GM12873 (cell line): ENCODE data around the gene SUPT3H.

ENCODE experiments used
- TF ChIP-seq, protein P1 (sequence below): IDR thresholded peaks from 2 replicates; pipeline ENCODE4 v1.5.1; 2012; ENCODE audit warnings: low read depth, mild to moderate bottlenecking, moderate library complexity, low read length, control low read depth; ENCODE audit not compliant: insufficient read depth; ENCODE audit errors: missing control alignments

Gene SUPT3H

DNA sequence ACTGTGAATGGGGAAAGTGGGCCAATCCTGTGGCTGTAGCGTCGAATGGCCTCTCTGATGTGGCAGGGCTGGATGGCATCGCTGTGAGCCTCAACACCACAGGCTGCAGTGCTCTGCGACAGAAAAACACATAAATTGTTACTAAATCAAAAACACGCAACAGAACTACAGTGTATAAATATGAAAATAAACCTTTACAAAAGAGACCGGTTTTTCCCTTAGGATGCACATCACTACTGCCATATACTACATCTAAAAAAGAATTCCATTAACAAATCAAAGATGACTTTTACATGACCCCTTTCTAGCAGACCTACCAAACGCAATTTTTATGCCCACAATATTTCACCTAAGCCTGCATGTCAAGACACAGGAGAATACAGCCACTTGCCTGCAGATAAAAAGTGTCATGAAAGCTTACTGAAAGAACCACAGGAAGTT, 445.1 kb downstream of the SUPT3H start:
- TF ChIP-seq, protein P1, sequence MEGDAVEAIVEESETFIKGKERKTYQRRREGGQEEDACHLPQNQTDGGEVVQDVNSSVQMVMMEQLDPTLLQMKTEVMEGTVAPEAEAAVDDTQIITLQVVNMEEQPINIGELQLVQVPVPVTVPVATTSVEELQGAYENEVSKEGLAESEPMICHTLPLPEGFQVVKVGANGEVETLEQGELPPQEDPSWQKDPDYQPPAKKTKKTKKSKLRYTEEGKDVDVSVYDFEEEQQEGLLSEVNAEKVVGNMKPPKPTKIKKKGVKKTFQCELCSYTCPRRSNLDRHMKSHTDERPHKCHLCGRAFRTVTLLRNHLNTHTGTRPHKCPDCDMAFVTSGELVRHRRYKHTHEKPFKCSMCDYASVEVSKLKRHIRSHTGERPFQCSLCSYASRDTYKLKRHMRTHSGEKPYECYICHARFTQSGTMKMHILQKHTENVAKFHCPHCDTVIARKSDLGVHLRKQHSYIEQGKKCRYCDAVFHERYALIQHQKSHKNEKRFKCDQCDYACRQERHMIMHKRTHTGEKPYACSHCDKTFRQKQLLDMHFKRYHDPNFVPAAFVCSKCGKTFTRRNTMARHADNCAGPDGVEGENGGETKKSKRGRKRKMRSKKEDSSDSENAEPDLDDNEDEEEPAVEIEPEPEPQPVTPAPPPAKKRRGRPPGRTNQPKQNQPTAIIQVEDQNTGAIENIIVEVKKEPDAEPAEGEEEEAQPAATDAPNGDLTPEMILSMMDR = no peak

GRCh38 chr6:44931385-44931784, 446.3 kb downstream of the SUPT3H start:
- TF ChIP-seq, protein P1 = no peak

GRCh38 chr6:44926556-44926955, 451.2 kb downstream of the SUPT3H start:
- TF ChIP-seq, protein P1 = no peak

DNA sequence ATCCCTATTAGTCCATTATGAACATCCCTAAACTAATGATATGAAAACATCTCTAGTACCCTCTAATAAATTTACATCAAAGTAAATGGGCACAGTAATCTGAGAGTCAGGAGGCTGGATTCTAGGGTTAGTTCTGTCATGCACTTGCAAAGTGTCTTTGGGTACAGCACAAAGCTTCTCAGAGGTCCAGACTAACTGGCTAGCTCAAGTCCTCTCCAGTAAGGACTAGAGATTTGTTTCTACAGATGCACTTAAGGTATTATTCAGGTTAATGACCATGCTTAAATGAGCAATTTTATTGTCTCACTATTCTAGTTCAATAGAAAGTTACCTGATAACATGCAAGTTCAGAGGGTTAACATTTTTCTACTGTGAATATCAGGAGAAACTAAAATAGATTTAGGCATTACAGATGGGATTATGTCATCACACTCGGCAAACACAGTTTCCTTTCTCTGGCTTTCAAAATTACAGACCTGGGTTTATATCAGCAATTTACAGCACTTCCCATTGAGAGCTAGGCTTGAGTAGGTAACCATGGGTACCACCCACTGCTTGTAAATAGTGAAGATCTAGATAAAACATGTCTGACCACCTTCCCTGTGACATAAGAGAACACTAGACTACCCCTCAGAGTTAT, 452.5 kb downstream of the SUPT3H start:
- TF ChIP-seq, protein P1 = no peak

- TF ChIP-seq, protein P1 = no peak
Observed at GRCh38 chr6:44923444-44923843, 454.3 kb downstream of the SUPT3H start.

- TF ChIP-seq, protein P1 = no peak
Observed at GRCh38 chr6:44921798-44922197, 455.9 kb downstream of the SUPT3H start.

DNA sequence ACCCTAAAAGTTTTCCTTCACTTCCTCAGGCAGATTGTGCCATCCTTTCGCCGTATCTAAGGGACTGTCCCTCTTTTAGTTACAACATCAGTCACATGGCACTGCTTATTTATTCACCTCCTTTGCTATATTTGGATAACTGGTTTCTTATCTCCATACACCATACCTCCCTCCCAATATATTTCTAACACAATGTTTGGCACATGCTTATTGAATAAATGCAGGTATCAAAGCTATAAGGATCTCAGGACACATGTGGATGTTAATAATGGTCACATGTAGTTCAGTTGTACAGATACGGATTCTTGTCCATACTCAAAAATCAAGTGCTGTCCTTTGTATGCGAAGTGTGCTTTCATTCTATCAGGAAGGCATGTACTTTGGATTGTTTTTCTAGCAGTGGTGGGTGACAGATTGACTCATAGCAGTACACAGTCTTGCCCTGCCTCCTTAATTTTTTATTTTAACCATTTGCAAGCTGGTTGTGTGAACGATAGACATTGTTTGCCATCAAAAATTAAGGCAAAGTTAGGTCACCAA, 456.7 kb downstream of the SUPT3H start:
- TF ChIP-seq, protein P1 = no peak
